HCT116 (cell line): Measurements from ENCODE around the gene COL19A1. TPM values are rescaled to one million over a fixed set of nuclear protein-coding genes. Genes with fewer than 3 reads are reported as not detected.

Source experiments
- ATAC-seq: fragments of 200-7000 bp; cut with Tn5 transposase; 2 replicates; pipeline ENCODE4 v1.9.1; 2020; ENCODE audit warnings: mild to moderate bottlenecking, moderate library complexity
- BruUV-seq: library from RNA; stranded (reverse); fragments of 400-500 nt; replicated peaks from 2 replicates; lab custom pipeline; 2021; lab: Mats Ljungman, UMichigan
- CTCF ChIA-PET: fragments of 300-600 bp; sonication (Branson Sonifier 250); formaldehyde crosslinking; loops from one replicate; lab custom pipeline; 2021; ENCODE audit warnings: antibody characterized with exemption; lab: Charles Lee
- POLR2A ChIA-PET: fragments of 300-600, 350-600 bp; sonication (Branson Sonifier 250); formaldehyde crosslinking; loops from one replicate; lab custom pipeline; 2021; ENCODE audit warnings: antibody characterized with exemption; lab: Charles Lee
- RAD21 ChIA-PET, 2 experiments: fragments of 300-600 bp; sonication (Branson Sonifier 250); formaldehyde crosslinking; loops; one replicate each; lab custom pipeline; 2023; ENCODE audit warnings: low total read pairs in 2 of 2; ENCODE audit not compliant: uncharacterized antibody in 2 of 2, unreplicated experiment in 2 of 2, low non-redundant PET in 1 of 2; lab: Charles Lee
- DNase-seq: peaks from one replicate; pipeline ENCODE4 v3.0.0-alpha.2; 2010; ENCODE audit warnings: low read depth, low spot score
- H2AFZ ChIP-seq: fragments of 200-600 bp; shearing (Covaris generic), sonication (generic); 2 replicates; pipeline ENCODE4 v1.6.1; 2017; ENCODE audit warnings: low read depth, mixed run types, mixed read lengths, antibody characterized with exemption, low read length; ENCODE audit not compliant: poor library complexity, severe bottlenecking
- H3K27ac ChIP-seq: 2 replicates; pipeline ENCODE4 v1.5.1; 2012; ENCODE audit warnings: low read depth, low read length
- H3K27me3 ChIP-seq: fragments of 200-600 bp; sonication (generic); 2 replicates; pipeline ENCODE4 v1.6.1; 2016; ENCODE audit warnings: mixed run types, low read length, mixed read lengths; ENCODE audit not compliant: insufficient read depth
- H3K36me3 ChIP-seq, 2 experiments: fragments of 200-500 bp in 1 of 2; fragments of 200-600 bp in 1 of 2; sonication (Bioruptor generic) in 1 of 2; sonication (generic) in 1 of 2; 2 replicates each; pipeline versions ENCODE4 v1.5.1 to v1.6.1; 2014 to 2016; ENCODE audit warnings: low read length in 2 of 2, inconsistent platforms in 1 of 2, mixed read lengths in 1 of 2, mixed run types in 1 of 2; ENCODE audit not compliant: insufficient read depth in 2 of 2, control insufficient read depth in 1 of 2
- H3K4me1 ChIP-seq, 2 experiments: fragments of 200-600 bp in 1 of 2; sonication (generic) in 1 of 2; 2 replicates each; pipeline versions ENCODE4 v1.5.1 to v1.6.1; 2012 to 2017; ENCODE audit warnings: low read length in 2 of 2, inconsistent platforms in 1 of 2, mild to moderate bottlenecking in 1 of 2, mixed read lengths in 1 of 2, mixed run types in 1 of 2, moderate library complexity in 1 of 2; ENCODE audit not compliant: insufficient read depth in 2 of 2, control insufficient read depth in 1 of 2
- H3K4me2 ChIP-seq: fragments of 200-600 bp; sonication (generic); 2 replicates; pipeline ENCODE4 v1.6.1; 2017; ENCODE audit warnings: mixed run types, low read length, mixed read lengths
- H3K4me3 ChIP-seq, 2 experiments: fragments of 200-600 bp in 1 of 2; sonication (generic) in 1 of 2; replicated peaks in 1 of 2; 2 replicates each; pipeline ENCODE4 v1.5.1; 2011 to 2016; ENCODE audit warnings: low read length in 2 of 2, control low read depth in 1 of 2, low read depth in 1 of 2, mild to moderate bottlenecking in 1 of 2, mixed read lengths in 1 of 2, mixed run types in 1 of 2
- H3K79me2 ChIP-seq: fragments of 200-600 bp; sonication (generic); 2 replicates; pipeline ENCODE4 v1.6.1; 2017; ENCODE audit warnings: mild to moderate bottlenecking, mixed run types, low read length, moderate library complexity, mixed read lengths; ENCODE audit not compliant: insufficient read depth
- H3K9ac ChIP-seq: fragments of 200-600 bp; sonication (generic); 2 replicates; pipeline ENCODE4 v1.6.1; 2016; ENCODE audit warnings: low read length, mixed read lengths
- H3K9me2 ChIP-seq: fragments of 200-600 bp; sonication (generic), shearing (Covaris generic); 2 replicates; pipeline ENCODE4 v1.6.1; 2017; ENCODE audit warnings: mixed run types, mild to moderate bottlenecking, moderate library complexity; ENCODE audit not compliant: insufficient read depth
- H3K9me3 ChIP-seq, 2 experiments: fragments of 200-500 bp in 1 of 2; fragments of 200-600 bp in 1 of 2; sonication (Bioruptor generic) in 1 of 2; sonication (generic) in 1 of 2; 2 replicates each; pipeline ENCODE4 v1.6.1; 2014 to 2017; ENCODE audit warnings: low read length in 2 of 2, mixed read lengths in 2 of 2, inconsistent platforms in 1 of 2, low read depth in 1 of 2, mild to moderate bottlenecking in 1 of 2, mixed run types in 1 of 2, moderate library complexity in 1 of 2; ENCODE audit not compliant: control insufficient read depth in 1 of 2, insufficient read depth in 1 of 2
- H4K20me1 ChIP-seq: fragments of 200-600 bp; sonication (generic), shearing (Covaris generic); 2 replicates; pipeline ENCODE4 v1.6.1; 2017; ENCODE audit warnings: mixed run types, mild to moderate bottlenecking, moderate library complexity; ENCODE audit not compliant: insufficient read depth
- CBX3 ChIP-seq: IDR thresholded peaks from 2 replicates; pipeline ENCODE4 v1.6.1; 2012; ENCODE audit warnings: low read depth
- CEBPB ChIP-seq: IDR thresholded peaks from 2 replicates; pipeline ENCODE4 v1.6.1; 2012; ENCODE audit warnings: low read depth
- CTCF ChIP-seq, 3 experiments: fragments of 200-600 bp in 1 of 3; sonication (generic) in 1 of 3; IDR thresholded peaks in 2 of 3; conservative IDR thresholded peaks in 1 of 3; 2 replicates each; pipeline ENCODE4 v1.5.1; 2012 to 2017; ENCODE audit warnings: low read depth in 2 of 3, low read length in 2 of 3, antibody characterized with exemption in 1 of 3, borderline replicate concordance in 1 of 3, control low read depth in 1 of 3, mild to moderate bottlenecking in 1 of 3, mixed read lengths in 1 of 3, mixed run types in 1 of 3, moderate library complexity in 1 of 3; ENCODE audit not compliant: insufficient read depth in 1 of 3
- EGR1 ChIP-seq: IDR thresholded peaks from 2 replicates; pipeline ENCODE4 v1.6.1; 2012; ENCODE audit warnings: low read depth
- ELF1 ChIP-seq: IDR thresholded peaks from 2 replicates; pipeline ENCODE4 v1.6.1; 2012; ENCODE audit warnings: low read depth, borderline replicate concordance
- FOSL1 ChIP-seq: IDR thresholded peaks from 2 replicates; pipeline ENCODE4 v1.6.1; 2012; ENCODE audit warnings: low read depth
- MAX ChIP-seq: IDR thresholded peaks from 2 replicates; pipeline ENCODE4 v1.6.1; 2012
- POLR2AphosphoS5 ChIP-seq: IDR thresholded peaks from 2 replicates; pipeline ENCODE4 v1.6.1; 2011; ENCODE audit warnings: mild to moderate bottlenecking, low read depth, low read length, moderate library complexity
- RAD21 ChIP-seq: IDR thresholded peaks from 2 replicates; pipeline ENCODE4 v1.6.1; 2012; ENCODE audit warnings: low read depth, mild to moderate bottlenecking
- REST ChIP-seq: IDR thresholded peaks from 2 replicates; pipeline ENCODE4 v1.6.1; 2012; ENCODE audit warnings: low read depth
- SRF ChIP-seq: IDR thresholded peaks from 2 replicates; pipeline ENCODE4 v1.6.1; 2012; ENCODE audit warnings: low read depth
- TCF7L2 ChIP-seq: IDR thresholded peaks from 2 replicates; pipeline ENCODE4 v1.7.0; 2011; ENCODE audit warnings: borderline replicate concordance, inconsistent platforms; ENCODE audit not compliant: insufficient read depth, insufficient read length; ENCODE audit errors: extremely low read depth
- ZBTB33 ChIP-seq: IDR thresholded peaks from 2 replicates; pipeline ENCODE4 v1.6.1; 2011; ENCODE audit warnings: mild to moderate bottlenecking, low read length, moderate library complexity; ENCODE audit not compliant: insufficient replicate concordance; ENCODE audit errors: extremely low read depth
- ZFX ChIP-seq: fragments of 450-650 bp; IDR thresholded peaks from 2 replicates; pipeline ENCODE4 v1.6.1; 2017
- intact Hi-C: fragments of 100-400 bp; cut with micrococcal nuclease; formaldehyde crosslinking; loops from 2 replicates; pipeline ENCODE4 v1.10.0; 2022
- total RNA-seq: library from RNA; stranded (reverse); gene quantifications from one replicate; pipeline ENCODE4 v1.2.1, GENCODE V29; 2021; ENCODE audit not compliant: unreplicated experiment

COL19A1 gene
- total RNA-seq, 1 experiment from 2014 or later: not detected

- ChIA-PET CTCF (no interaction called here), RAD21 (no interaction called here), POLR2A (no interaction called here)
- Histone ChIP-seq H3K36me3 (no peaks in the 10 kb centered on the region), H3K9me3 (no peaks in the 10 kb centered on the region), H3K9me2 (no peaks in the 10 kb centered on the region), H4K20me1 (no peaks in the 10 kb centered on the region), H3K27ac (no peak overlapping the region), H3K9ac (no peak overlapping the region), H2AFZ (no peak overlapping the region), H3K27me3 (peaks cover 7% of the 10 kb centered on the region; the same call in 1 of the 2 replicates), H3K4me1 (no peaks in the 10 kb centered on the region), H3K4me3 (no peak overlapping the region), H3K4me2 (no peak overlapping the region), H3K79me2 (no peaks in the 10 kb centered on the region)
- no TSS peak for BruUV-seq
- DNase-seq: no peak
- TF ChIP-seq POLR2AphosphoS5 (no peak), FOSL1 (no peak), CEBPB (no peak), CTCF (IDR thresholded peaks at IDR 0.05 in 2 of 3, conservative IDR thresholded peaks at IDR 0.05 in 1 of 3; ENCODE audit: borderline replicate concordance in 1 of 3, insufficient read depth in 1 of 3, low read depth in 2 of 3, low read length in 2 of 3) (no peak), EGR1 (no peak), ELF1 (no peak), REST (no peak), SRF (no peak), ZFX (no peak), MAX (no peak), TCF7L2 (no peak), RAD21 (no peak), ZBTB33 (no peak), CBX3 (no peak)
- ATAC-seq: no peak
- intact Hi-C loops: no loop called here
Measured at GRCh38 chr6:70079241-70079640, 212.9 kb downstream of the COL19A1 start.
